Activated T-cell treated with anti-CD3 and anti-CD28 coated beads, Interleukin-2, amount 50 U/mL, for 24 hours (primary cell): ENCODE data around the gene HSPA9.

Experiments used
- DNase-seq: peaks from one replicate; pipeline ENCODE4 v3.0.0-alpha.2; 2020
- H3K27ac Mint-ChIP-seq: 2 replicates; pipeline ENCODE4 v1.8.0; 2020; ENCODE audit warnings: mild to moderate bottlenecking, mixed read lengths
- H3K27me3 Mint-ChIP-seq: 2 replicates; pipeline ENCODE4 v1.8.0; 2020; ENCODE audit warnings: mixed read lengths
- H3K36me3 Mint-ChIP-seq: 2 replicates; pipeline ENCODE4 v1.8.0; 2020; ENCODE audit warnings: low read depth, mixed read lengths
- H3K4me1 Mint-ChIP-seq: 2 replicates; pipeline ENCODE4 v1.8.0; 2020; ENCODE audit warnings: low read depth, mixed read lengths
- H3K4me3 Mint-ChIP-seq: 2 replicates; pipeline ENCODE4 v1.8.0; 2020; ENCODE audit warnings: mild to moderate bottlenecking, moderate library complexity, mixed read lengths
- H3K9me3 Mint-ChIP-seq: 2 replicates; pipeline ENCODE4 v1.8.0; 2020; ENCODE audit warnings: mixed read lengths

The HSPA9 gene

DNA sequence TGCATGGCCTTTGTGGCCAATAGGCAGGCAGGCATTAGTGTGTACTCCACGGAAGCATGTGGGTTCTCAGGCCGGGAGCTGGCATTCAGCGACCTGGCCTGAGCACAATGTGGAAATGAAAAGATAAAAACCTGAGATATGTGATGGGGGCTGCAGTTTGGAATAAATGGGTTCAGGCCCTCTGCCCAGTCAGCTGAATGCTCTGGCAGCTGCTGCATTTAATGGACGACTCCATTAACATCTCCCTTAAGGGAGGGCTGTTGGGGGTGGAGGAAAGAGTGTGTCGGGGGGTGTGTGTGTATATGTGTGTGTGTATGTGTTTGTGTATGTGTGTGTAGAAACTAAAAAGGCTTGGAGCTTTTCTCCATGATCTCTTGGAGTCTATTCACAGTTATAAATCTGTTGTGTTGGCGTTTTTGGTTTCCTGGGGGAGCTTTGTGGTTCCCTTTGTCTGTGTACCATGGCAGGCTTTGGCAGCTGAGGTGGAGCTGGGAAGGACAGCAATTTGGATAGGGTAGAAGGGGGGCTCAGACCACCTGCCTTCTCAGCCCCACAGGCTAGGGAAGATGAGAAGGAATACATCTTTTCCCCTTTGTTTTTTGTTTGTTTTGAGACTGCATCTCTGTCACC is 27.3 kb upstream of the HSPA9 start:
- Mint-ChIP-seq H3K9me3 (no peaks in the 10 kb centered on the region), H3K27me3 (peaks cover 72% of the 10 kb centered on the region), H3K36me3 (no peaks in the 10 kb centered on the region), H3K27ac (no peak overlapping the region), H3K4me1 (peaks cover 19% of the 10 kb centered on the region), H3K4me3 (no peak overlapping the region)
- no peak for DNase-seq

DNA sequence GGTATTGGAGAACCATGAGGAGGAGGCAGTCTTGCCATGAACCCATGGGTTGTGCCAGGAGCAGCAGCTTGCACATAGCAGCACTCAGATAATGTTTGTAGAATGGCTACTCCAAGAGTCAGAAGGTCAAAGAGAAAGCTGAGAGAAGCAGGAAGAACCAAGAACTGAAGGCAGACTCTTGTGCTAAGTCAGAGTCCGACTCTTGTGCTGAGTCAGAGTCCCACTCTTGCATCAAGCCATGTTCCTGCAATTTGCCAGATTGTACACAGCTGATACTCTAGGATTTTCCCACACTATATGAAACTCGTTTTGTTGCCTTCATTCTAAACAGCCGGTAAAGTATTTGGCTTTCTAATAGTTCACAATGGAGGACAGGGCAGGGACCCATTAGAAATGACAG is 26.2 kb upstream of the HSPA9 start:
- Mint-ChIP-seq H3K27me3 (peaks cover 74% of the 10 kb centered on the region), H3K4me3 (no peak overlapping the region), H3K27ac (no peak overlapping the region), H3K36me3 (no peaks in the 10 kb centered on the region), H3K9me3 (no peaks in the 10 kb centered on the region), H3K4me1 (peaks cover 19% of the 10 kb centered on the region)
- no peak for DNase-seq

DNA sequence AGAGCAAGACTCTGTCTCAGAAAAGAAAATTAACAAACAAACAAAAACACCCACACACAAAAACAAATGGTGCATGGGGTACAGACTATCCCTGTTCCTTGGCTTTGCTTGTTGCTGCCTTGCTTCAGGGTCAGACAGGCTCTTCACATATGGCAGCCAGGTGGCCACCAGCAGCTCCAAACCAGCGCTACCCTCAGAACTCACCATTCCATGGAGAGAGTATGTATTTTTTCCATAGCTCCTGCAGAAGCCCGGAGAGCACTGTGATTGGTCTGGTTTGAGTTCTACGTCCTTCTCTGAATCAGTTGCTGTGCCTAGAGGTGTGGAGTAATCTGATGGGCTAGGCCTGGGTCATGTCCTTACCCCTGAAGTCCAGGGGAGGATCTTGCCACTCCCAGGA is 25.2 kb upstream of the HSPA9 start:
- H3K4me3 Mint-ChIP-seq = no peak overlapping the region
- H3K4me1 Mint-ChIP-seq = peaks cover 19% of the 10 kb centered on the region
- no peaks in the 10 kb centered on the region for H3K9me3 Mint-ChIP-seq
- no peak overlapping the region for H3K27ac Mint-ChIP-seq
- H3K27me3 Mint-ChIP-seq = peaks cover 64% of the 10 kb centered on the region
- no peak for DNase-seq
- no peaks in the 10 kb centered on the region for H3K36me3 Mint-ChIP-seq

DNA sequence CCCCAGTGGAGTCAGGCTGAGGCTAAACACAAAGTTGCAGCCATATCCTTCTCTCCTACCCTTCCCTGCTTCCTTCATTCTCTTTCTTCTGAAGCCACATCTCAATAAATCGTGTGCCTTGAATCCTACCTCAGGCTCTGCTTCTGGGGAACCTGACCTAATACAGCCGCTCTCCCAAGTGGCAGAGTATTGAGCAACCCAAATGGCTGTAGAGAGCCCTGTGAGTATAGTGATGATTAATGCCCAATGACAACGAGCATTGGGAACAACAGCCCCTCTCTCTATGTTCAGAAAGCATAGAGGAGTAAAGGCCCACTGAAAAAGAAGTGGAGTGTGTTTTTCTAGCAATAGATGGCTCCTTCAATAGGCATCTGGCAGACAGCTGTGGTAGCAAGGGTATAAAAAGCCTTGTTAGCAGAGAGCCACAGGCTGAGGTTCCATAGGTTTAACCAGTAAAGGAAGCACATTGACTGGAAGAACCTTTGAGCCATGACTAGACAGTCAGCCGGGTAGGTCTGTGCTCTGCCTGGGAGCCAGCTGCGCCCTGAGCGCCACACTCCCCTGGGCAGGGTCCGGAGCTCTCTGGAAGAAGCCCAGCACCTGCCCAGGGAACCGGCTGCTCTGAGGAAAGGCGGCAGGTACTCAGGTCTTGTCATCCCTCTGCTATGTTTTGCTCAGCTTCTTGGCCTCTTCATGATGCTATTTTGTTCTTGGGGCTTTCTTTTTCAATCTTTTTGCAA is 22.6 kb upstream of the HSPA9 start:
- Mint-ChIP-seq H3K9me3 (no peaks in the 10 kb centered on the region), H3K27me3 (peaks cover 51% of the 10 kb centered on the region), H3K36me3 (no peaks in the 10 kb centered on the region), H3K4me3 (no peak overlapping the region), H3K4me1 (peaks cover 5% of the 10 kb centered on the region), H3K27ac (no peak overlapping the region)
- DNase-seq = no peak

DNA sequence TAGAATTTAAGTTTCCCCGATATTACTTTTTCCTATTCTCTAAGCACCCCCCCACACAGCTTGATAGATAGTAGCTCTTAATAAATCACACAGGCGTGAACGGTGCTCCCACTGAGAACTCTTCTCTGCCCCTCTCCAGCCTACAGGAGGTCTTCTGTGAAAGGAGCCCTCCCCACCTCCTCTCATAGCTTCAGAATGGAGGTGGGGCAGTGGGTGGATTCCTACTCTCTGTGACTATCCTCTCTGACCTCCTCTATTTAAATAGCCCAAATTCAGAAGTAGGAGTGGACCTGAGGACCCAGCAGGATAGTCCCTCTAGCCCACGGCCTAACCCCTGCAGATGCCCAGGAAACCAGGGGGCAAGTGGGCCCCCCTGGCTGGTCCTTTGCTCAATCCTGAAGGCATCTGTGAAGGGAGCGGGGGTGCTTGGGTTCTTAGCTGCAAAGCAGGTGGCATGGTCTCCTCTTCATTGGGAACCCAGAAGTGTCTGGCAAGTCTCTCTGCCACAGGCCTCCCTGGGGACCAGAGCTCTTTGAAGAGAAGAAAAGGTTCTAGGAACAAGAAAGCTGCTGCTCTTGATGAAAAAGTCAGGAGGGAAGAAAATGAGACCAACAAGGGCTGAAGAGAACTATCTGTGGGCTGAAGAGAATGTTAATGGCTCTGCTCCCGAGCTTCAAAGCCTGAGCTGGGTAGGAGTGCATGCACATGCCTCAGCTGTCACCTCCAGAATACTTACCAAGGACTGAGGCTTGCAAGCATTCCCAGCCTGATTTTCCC is 21.1 kb upstream of the HSPA9 start:
- H3K4me1 Mint-ChIP-seq = no peaks in the 10 kb centered on the region
- H3K4me3 Mint-ChIP-seq = no peak overlapping the region
- DNase-seq = no peak
- no peaks in the 10 kb centered on the region for H3K36me3 Mint-ChIP-seq
- H3K9me3 Mint-ChIP-seq = no peaks in the 10 kb centered on the region
- no peak overlapping the region for H3K27ac Mint-ChIP-seq
- H3K27me3 Mint-ChIP-seq = peaks cover 38% of the 10 kb centered on the region

DNA sequence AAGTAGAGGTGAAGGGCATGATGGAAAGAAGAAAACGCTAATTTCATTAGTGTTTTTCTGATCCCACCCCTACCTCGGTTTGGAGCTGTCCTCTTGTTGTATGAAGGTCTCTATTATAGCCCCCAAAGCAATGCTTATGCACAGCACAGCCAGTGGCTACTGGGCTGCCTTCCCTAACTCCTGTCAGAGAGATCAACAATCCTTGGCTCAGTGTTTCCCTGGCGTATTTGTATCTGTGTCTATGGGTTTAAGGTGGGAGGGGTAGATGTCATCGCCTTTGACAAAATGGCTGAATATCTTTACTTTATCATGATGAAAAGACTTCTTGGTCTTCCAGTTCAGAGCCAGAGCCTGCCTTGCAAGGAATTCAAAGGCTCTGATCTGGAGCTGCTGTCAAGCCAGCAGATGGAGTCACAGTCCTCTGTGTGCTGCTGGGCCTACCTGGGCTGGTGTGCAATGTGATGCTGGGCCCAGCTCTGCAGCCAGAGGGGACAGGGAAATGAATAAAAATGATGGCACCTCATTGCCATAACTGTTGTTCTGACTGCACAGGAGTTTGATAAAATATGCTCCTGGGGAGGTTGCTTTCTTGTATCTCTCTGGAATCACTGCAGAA is 20.1 kb upstream of the HSPA9 start:
- Mint-ChIP-seq H3K4me1 (no peaks in the 10 kb centered on the region), H3K4me3 (no peak overlapping the region), H3K27ac (no peak overlapping the region), H3K9me3 (no peaks in the 10 kb centered on the region), H3K27me3 (peaks cover 29% of the 10 kb centered on the region), H3K36me3 (no peaks in the 10 kb centered on the region)
- no peak for DNase-seq

DNA sequence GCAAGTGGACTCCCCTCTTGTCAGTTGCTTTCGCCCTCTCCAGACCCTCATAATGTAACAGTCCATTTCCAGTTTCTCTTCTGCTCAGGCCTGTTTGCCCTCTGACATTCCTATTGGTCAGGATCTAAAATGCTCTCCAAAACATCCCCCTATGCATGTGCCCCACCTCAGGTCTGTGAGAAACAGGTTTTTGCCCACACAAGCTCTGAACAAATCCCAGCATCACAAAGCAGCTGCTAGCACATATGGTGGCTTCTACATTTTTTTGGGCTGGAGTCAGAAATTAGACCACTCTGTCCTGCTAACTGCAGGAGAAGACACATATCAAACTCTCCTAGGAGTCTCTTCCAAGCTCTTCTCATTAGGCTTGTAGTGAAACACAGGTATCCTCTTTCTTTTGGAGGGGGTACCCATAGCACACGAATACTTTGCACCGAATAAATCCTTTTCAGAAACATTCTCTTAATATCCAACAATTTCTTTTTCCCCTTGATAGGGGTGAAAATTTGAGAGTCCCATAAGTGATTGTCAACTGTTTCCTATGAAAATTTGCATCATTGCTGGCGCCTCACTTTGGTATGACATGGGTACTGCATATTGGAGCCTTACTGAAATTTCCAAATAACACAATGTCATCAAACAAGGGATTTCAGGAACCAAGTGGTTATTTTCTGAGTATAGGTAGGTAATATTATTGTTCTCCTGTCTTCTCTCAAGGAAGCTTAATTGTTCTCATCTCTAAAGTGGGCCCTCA is 19.3 kb upstream of the HSPA9 start:
- H3K4me3 Mint-ChIP-seq = no peak overlapping the region
- H3K36me3 Mint-ChIP-seq = no peaks in the 10 kb centered on the region
- peaks cover 27% of the 10 kb centered on the region for H3K27me3 Mint-ChIP-seq
- DNase-seq = no peak
- no peaks in the 10 kb centered on the region for H3K9me3 Mint-ChIP-seq
- no peak overlapping the region for H3K27ac Mint-ChIP-seq
- H3K4me1 Mint-ChIP-seq = no peaks in the 10 kb centered on the region

DNA sequence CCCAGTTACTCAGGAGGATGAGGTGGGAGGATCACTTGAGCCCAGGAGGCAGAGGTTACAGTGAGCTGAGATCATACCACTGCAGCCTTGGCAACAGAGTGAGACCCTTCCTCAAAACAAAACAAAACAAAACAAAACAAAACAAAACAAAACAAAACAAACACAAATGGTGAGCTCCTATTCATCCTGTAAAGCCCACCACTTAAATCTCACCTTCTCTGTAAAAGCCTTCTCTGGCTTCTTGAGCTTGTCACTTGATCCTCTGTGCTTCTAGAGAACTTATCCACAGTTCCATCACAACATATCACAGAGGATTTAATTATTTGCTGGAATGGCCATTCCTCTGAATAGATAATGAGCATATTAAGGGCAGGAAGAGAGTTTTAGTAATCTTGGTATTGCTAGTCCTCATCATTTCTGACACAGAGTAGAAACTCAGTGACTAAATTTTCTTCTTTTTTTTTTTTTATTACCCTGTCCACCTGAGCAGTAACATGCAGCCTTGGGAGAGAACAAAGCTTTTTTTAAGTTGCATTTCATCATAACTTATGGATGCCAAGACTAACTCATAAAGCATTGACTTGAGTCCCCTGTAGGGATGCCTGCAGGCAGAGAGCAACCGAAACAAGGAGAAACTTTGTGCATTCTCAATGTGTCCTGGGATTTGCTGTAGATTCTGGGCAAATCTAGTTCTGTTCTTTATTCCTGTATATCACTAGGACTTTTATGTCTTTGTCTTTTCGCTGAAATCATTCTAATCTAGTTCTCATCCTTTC is 13.0 kb upstream of the HSPA9 start:
- Mint-ChIP-seq H3K27me3 (peaks cover 12% of the 10 kb centered on the region), H3K4me1 (no peaks in the 10 kb centered on the region), H3K9me3 (no peaks in the 10 kb centered on the region), H3K27ac (no peak overlapping the region), H3K4me3 (no peak overlapping the region), H3K36me3 (no peaks in the 10 kb centered on the region)
- DNase-seq = no peak

DNA sequence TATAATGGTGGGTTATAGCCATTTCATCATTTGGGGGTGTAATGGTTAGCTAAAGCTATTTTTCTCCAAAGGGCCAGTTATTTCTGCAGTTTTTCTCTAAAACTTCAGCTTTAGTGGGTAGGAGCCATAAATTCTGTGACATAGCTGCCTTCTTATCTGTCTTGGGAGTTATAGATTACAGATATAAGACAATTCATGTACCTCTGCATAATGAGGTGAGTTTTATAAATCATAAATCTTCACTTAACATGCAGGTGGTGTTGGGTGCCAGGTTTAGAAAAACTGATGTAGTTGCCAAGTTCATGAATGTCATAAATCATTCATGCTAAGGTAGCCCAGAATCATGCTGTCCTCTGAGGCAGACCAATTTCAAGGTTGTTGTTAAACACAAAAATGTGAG is 10.0 kb upstream of the HSPA9 start:
- no peaks in the 10 kb centered on the region for H3K9me3 Mint-ChIP-seq
- no peaks in the 10 kb centered on the region for H3K36me3 Mint-ChIP-seq
- H3K4me3 Mint-ChIP-seq = no peak overlapping the region
- no peak overlapping the region for H3K27ac Mint-ChIP-seq
- no peak for DNase-seq
- peaks cover 12% of the 10 kb centered on the region for H3K27me3 Mint-ChIP-seq
- no peaks in the 10 kb centered on the region for H3K4me1 Mint-ChIP-seq

DNA sequence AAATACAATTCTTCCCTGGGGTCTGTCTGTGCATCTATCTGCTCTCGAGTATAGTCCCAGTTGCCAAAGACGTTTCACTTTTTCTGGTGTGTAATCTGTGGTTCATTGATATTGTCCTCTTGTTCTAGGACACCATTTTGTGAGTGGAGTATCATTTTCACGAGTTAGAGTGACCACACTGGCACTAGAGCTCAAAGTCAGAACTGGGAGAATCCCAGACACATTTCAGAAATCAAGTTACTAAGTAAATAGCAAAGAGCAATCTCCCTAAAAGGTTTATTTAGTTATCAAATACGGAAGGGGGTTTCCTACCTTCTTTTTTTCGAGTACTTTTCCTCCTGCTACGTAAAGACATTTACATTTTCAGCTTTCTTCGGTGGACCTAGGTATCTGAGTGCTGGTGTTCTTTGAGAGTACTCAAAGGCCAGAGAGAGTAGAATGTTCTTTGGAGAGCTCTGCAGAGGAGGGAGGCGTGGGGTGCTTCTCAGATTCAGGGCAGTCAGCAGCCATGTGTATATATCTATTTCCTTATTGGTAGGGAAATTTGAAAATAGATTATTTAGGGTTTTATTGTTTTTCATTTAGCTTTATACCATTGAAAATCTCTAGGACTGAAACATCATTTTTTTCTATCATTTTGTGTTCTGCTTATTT is 8.9 kb upstream of the HSPA9 start:
- Mint-ChIP-seq H3K4me3 (no peak overlapping the region), H3K4me1 (peaks cover 2% of the 10 kb centered on the region), H3K27ac (no peak overlapping the region), H3K36me3 (no peaks in the 10 kb centered on the region), H3K9me3 (no peaks in the 10 kb centered on the region), H3K27me3 (peaks cover 12% of the 10 kb centered on the region)
- no peak for DNase-seq

DNA sequence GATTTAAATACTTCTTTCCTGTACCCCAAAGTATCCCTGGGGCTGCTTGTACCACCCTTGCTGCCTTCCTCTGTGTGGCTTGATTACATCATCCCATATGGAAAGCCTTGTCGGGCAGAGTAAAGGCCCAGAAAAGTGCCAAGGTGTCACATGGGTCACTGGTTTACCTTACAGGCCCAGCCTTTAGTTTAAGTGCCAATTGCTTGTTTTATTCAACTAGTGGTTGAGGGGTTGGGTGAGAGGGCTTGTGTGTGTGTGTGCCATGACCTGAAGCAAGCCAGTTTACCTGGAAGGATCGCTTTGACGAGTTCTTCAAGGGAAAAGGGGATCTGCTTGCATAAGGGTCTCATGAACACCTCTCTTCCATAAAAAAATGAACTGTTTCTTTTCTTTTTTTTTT is 7.8 kb upstream of the HSPA9 start:
- no peak for DNase-seq
- H3K27ac Mint-ChIP-seq = no peak overlapping the region
- no peaks in the 10 kb centered on the region for H3K36me3 Mint-ChIP-seq
- no peak overlapping the region for H3K4me3 Mint-ChIP-seq
- H3K27me3 Mint-ChIP-seq = peaks cover 12% of the 10 kb centered on the region
- no peaks in the 10 kb centered on the region for H3K9me3 Mint-ChIP-seq
- peaks cover 2% of the 10 kb centered on the region for H3K4me1 Mint-ChIP-seq

DNA sequence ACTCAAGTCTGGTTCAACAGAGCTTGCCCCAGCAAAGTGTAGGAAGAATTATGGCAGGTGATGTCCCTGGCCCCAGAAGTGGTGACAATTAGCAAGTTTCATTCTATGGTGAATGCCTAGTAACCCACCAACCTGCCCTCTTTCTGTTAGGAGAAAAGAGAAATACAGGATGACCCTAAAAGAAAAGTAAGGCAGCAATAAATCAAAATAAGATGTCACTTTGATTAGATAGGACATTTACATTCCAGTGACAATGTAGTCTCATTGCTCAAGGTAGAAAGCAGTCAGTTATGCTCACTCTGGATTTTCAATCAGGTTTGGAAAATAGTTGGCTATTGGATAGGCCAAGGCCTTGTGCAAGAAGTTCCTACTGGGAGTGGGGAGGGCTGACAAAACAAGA is 5.6 kb upstream of the HSPA9 start:
- Mint-ChIP-seq H3K36me3 (peaks cover 2% of the 10 kb centered on the region), H3K4me1 (peaks cover 6% of the 10 kb centered on the region), H3K27me3 (no peaks in the 10 kb centered on the region), H3K4me3 (no peak overlapping the region), H3K9me3 (peaks cover 2% of the 10 kb centered on the region), H3K27ac (no peak overlapping the region)
- no peak for DNase-seq

DNA sequence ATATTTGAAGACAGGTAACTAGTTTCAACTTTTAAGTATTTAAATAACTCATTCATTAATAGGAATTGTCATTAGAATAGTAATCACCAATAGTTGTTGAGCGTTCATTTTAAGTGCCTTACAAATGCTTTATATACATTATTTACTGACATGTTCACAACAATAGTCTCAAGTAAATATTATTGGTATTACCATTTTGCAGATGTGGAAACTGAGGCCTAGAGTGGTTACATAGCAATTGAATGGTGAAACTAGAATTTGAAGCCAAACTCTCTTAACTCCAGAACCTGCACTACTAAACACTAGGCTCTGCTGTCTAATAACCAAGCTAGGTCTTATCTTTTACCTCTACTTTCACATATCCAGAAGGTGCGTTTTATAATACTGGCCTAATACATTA is 4.8 kb upstream of the HSPA9 start:
- DNase-seq = no peak
- peaks cover 8% of the 10 kb centered on the region for H3K36me3 Mint-ChIP-seq
- H3K4me1 Mint-ChIP-seq = peaks cover 9% of the 10 kb centered on the region
- H3K27me3 Mint-ChIP-seq = no peaks in the 10 kb centered on the region
- H3K27ac Mint-ChIP-seq = no peak overlapping the region
- H3K9me3 Mint-ChIP-seq = peaks cover 3% of the 10 kb centered on the region
- H3K4me3 Mint-ChIP-seq = no peak overlapping the region
